Endothelial cell of umbilical vein (primary cell): ENCODE measurements around the gene DEFB124. TPM values are rescaled to one million over a fixed set of nuclear protein-coding genes. Genes with fewer than 3 reads are reported as not detected.

Source experiments
- BruUV-seq: library from RNA; stranded (reverse); fragments of 400-500 nt; replicated peaks from 2 replicates; lab custom pipeline; 2021; lab: Mats Ljungman, UMichigan
- CTCF ChIA-PET: fragments of 300-600, 350-600 bp; sonication (Branson Sonifier 250); formaldehyde crosslinking; loops from one replicate; lab custom pipeline; 2021; ENCODE audit warnings: antibody characterized with exemption, inconsistent platforms; lab: Charles Lee
- POLR2A ChIA-PET: fragments of 300-600, 350-600 bp; sonication (Branson Sonifier 250); formaldehyde crosslinking; loops from one replicate; lab custom pipeline; 2021; ENCODE audit warnings: antibody characterized with exemption, inconsistent platforms; lab: Charles Lee
- DNase-seq: peaks from one replicate; pipeline ENCODE4 v3.0.0-alpha.2; 2011; ENCODE audit warnings: low read depth, low spot score
- FAIRE-seq: peaks from 2 replicates; lab custom pipeline; 2011; peaks lifted over from hg19 to GRCh38; lab: Jason Lieb, UNC
- H2AFZ ChIP-seq: 2 replicates; pipeline ENCODE4 v1.6.0; 2012; ENCODE audit warnings: low read depth, low read length, control low read depth, inconsistent platforms
- H3K27ac ChIP-seq: 2 replicates; pipeline ENCODE4 v1.5.1; 2011; ENCODE audit warnings: low read depth, mild to moderate bottlenecking, control low read depth, low read length, moderate library complexity; ENCODE audit not compliant: insufficient read depth
- H3K27me3 ChIP-seq, 2 experiments: 2 replicates each; pipeline versions ENCODE4 v1.6.0 to v1.6.1; 2011; ENCODE audit warnings: low read length in 2 of 2, mixed read lengths in 1 of 2; ENCODE audit not compliant: control insufficient read depth in 2 of 2, insufficient read depth in 2 of 2
- H3K36me3 ChIP-seq, 2 experiments: 2 replicates in 1 of 2; 3 replicates in 1 of 2; pipeline ENCODE4 v1.5.1; 2011; ENCODE audit warnings: low read length in 2 of 2, mild to moderate bottlenecking in 1 of 2, moderate library complexity in 1 of 2; ENCODE audit not compliant: control insufficient read depth in 2 of 2, insufficient read depth in 2 of 2; ENCODE audit errors: extremely low read depth in 1 of 2
- H3K4me1 ChIP-seq: 3 replicates; pipeline ENCODE4 v1.5.1; 2011; ENCODE audit warnings: mild to moderate bottlenecking, low read length; ENCODE audit not compliant: control insufficient read depth, insufficient read depth; ENCODE audit errors: extremely low read depth
- H3K4me2 ChIP-seq: 2 replicates; pipeline ENCODE4 v1.6.1; 2011; ENCODE audit warnings: low read length, control low read depth, mixed read lengths; ENCODE audit not compliant: insufficient read depth
- H3K4me3 ChIP-seq, 3 experiments: fragments of 200-600 bp in 1 of 3; sonication (generic), shearing (Covaris generic) in 1 of 3; replicated peaks in 1 of 3; 2 replicates each; pipeline ENCODE4 v1.5.1; 2011 to 2016; ENCODE audit warnings: control low read depth in 3 of 3, low read length in 3 of 3, mild to moderate bottlenecking in 2 of 3, inconsistent platforms in 1 of 3, low read depth in 1 of 3, moderate library complexity in 1 of 3; ENCODE audit not compliant: insufficient read depth in 1 of 3
- H3K79me2 ChIP-seq: 2 replicates; pipeline ENCODE4 v1.6.0; 2012; ENCODE audit warnings: low read length, inconsistent platforms; ENCODE audit not compliant: control insufficient read depth, insufficient read depth
- H3K9ac ChIP-seq: replicated peaks from 2 replicates; pipeline ENCODE3; 2011; ENCODE audit warnings: low read length, control low read depth; ENCODE audit not compliant: insufficient read depth; ENCODE audit errors: extremely low read depth
- H3K9me1 ChIP-seq: replicated peaks from 3 replicates; pipeline ENCODE4 v1.6.0; 2011; ENCODE audit warnings: mild to moderate bottlenecking, low read length; ENCODE audit not compliant: control insufficient read depth, insufficient read depth; ENCODE audit errors: extremely low read depth
- H3K9me3 ChIP-seq: replicated peaks from 2 replicates; pipeline ENCODE4 v1.5.1; 2012; ENCODE audit warnings: low read length, inconsistent platforms; ENCODE audit not compliant: control insufficient read depth, insufficient read depth
- H4K20me1 ChIP-seq: replicated peaks from 2 replicates; pipeline ENCODE3; 2011; ENCODE audit warnings: mild to moderate bottlenecking, low read length; ENCODE audit not compliant: control insufficient read depth, insufficient read depth; ENCODE audit errors: extremely low read depth
- EZH2 ChIP-seq: IDR thresholded peaks from 2 replicates; pipeline ENCODE4 v1.6.1; 2012; ENCODE audit warnings: borderline replicate concordance, low read depth, mild to moderate bottlenecking, moderate library complexity, low read length, inconsistent platforms; ENCODE audit not compliant: severe bottlenecking
- FOS ChIP-seq: IDR thresholded peaks from 2 replicates; pipeline ENCODE4 v1.6.1; 2011; ENCODE audit warnings: mild to moderate bottlenecking, low read length, moderate library complexity, borderline replicate concordance; ENCODE audit not compliant: insufficient read depth
- GATA2 ChIP-seq: IDR thresholded peaks from 2 replicates; pipeline ENCODE4 v1.7.0; 2011; ENCODE audit warnings: low read depth, mild to moderate bottlenecking, moderate library complexity, mixed read lengths, low read length; ENCODE audit not compliant: insufficient read length, insufficient read depth
- JUN ChIP-seq: IDR thresholded peaks from 2 replicates; pipeline ENCODE4 v1.6.1; 2011; ENCODE audit warnings: borderline replicate concordance, low read depth; ENCODE audit not compliant: insufficient read length, insufficient read depth
- MYC ChIP-seq: IDR thresholded peaks from one replicate; pipeline ENCODE4 v1.6.1; 2011; ENCODE audit warnings: mild to moderate bottlenecking, low read depth, low read length
- POLR2A ChIP-seq: IDR thresholded peaks from 2 replicates; pipeline ENCODE4 v1.6.1; 2012; ENCODE audit warnings: low read depth, mild to moderate bottlenecking, control low read depth, low read length
- POLR2AphosphoS5 ChIP-seq: IDR thresholded peaks from 2 replicates; pipeline ENCODE4 v1.6.1; 2012; ENCODE audit warnings: low read depth, mild to moderate bottlenecking, control low read depth, low read length, moderate library complexity; ENCODE audit not compliant: insufficient read depth
- dilution Hi-C: fragments of 300-500 bp; cut with MboI; formaldehyde crosslinking; loops from one replicate; pipeline ENCODE4 v1.15.0; 2019; ENCODE audit warnings: low sequenced_read_pairs; ENCODE audit not compliant: extremely low pct_ligation_motif_present
- intact Hi-C: fragments of 100-400 bp; cut with micrococcal nuclease; formaldehyde crosslinking; loops from one replicate; pipeline ENCODE4 v1.10.0; 2022
- polyA plus RNA-seq, 4 experiments: library from polyadenylated mRNA; depleted of rRNA in 3 of 4; stranded (reverse) in 3 of 4; unstranded in 1 of 4; fragments of >200 nt; gene quantifications; 2 replicates each; pipeline versions ENCODE4 v1.2.1 to v1.2.3, GENCODE V29; 2011 to 2012; ENCODE audit warnings: missing spikeins in 1 of 4
- total RNA-seq: library from RNA; stranded (reverse); gene quantifications from 2 replicates; pipeline ENCODE4 v1.2.3, GENCODE V29; 2021
- TF ChIP-seq, protein P1 (sequence below), 2 donors: IDR thresholded peaks; 1 replicate in 1 of 2; 2 replicates in 1 of 2; pipeline ENCODE4 v1.5.1; 2011; ENCODE audit warnings: low read length in 2 of 2, mild to moderate bottlenecking in 2 of 2, moderate library complexity in 2 of 2, control low read depth in 1 of 2, inconsistent platforms in 1 of 2, low read depth in 1 of 2; ENCODE audit not compliant: insufficient read depth in 1 of 2; ENCODE audit errors: extremely low read depth in 1 of 2
- TF ChIP-seq, protein P2 (sequence below): IDR thresholded peaks from 2 replicates; pipeline ENCODE4 v1.6.1; 2011; ENCODE audit not compliant: insufficient read depth, insufficient read length

The DEFB124 gene
- total and polyA plus RNA-seq, 2 donors (not counting 3 experiments of a cell fraction or from before 2014, with no cell fraction given) = not detected

DNA sequence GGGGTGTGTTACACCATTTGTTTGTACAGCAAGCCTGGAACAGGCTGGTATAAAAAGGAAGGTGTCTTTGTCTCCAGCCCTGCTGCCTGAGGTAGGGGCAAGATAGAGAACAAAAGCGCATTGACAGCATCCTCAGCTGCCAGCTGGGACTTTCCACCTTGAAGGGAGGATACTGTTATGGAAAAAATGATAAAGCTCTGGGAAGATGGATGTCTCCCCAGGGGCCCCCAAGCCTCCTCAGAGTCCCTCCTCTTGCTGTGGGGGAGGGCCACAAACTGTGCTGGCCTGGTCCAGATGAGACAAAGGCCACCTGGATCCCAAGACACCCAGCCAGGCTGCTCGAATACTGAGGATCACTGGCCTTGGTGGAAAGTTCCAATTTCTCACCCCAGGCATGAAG, 13.2 kb upstream of the DEFB124 start:
- Histone ChIP-seq H4K20me1 (no peaks in the 10 kb centered on the region), H3K27me3 (peaks cover 0 to 11% of the 10 kb centered on the region in 2 experiments), H3K4me2 (no peak overlapping the region), H3K4me3 (no peak overlapping the region), H3K36me3 (no peaks in the 10 kb centered on the region), H3K79me2 (no peaks in the 10 kb centered on the region), H3K9me3 (no peaks in the 10 kb centered on the region), H3K9ac (no peak overlapping the region), H3K4me1 (no peaks in the 10 kb centered on the region), H3K9me1 (no peaks in the 10 kb centered on the region), H3K27ac (no peak overlapping the region), H2AFZ (no peak overlapping the region)
- FAIRE-seq = no peak
- dilution Hi-C loops (no loop called here), intact Hi-C loops (no loop called here)
- DNase-seq = no peak
- TF ChIP-seq POLR2A (no peak), MYC (no peak), POLR2AphosphoS5 (no peak), FOS (no peak), EZH2 (no peak), GATA2 (no peak), JUN (no peak)
- TF ChIP-seq, protein P1, sequence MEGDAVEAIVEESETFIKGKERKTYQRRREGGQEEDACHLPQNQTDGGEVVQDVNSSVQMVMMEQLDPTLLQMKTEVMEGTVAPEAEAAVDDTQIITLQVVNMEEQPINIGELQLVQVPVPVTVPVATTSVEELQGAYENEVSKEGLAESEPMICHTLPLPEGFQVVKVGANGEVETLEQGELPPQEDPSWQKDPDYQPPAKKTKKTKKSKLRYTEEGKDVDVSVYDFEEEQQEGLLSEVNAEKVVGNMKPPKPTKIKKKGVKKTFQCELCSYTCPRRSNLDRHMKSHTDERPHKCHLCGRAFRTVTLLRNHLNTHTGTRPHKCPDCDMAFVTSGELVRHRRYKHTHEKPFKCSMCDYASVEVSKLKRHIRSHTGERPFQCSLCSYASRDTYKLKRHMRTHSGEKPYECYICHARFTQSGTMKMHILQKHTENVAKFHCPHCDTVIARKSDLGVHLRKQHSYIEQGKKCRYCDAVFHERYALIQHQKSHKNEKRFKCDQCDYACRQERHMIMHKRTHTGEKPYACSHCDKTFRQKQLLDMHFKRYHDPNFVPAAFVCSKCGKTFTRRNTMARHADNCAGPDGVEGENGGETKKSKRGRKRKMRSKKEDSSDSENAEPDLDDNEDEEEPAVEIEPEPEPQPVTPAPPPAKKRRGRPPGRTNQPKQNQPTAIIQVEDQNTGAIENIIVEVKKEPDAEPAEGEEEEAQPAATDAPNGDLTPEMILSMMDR (IDR thresholded peaks at IDR 0.05; ENCODE audit: extremely low read depth in 1 of 2, insufficient read depth in 1 of 2, low read depth in 1 of 2, low read length in 2 of 2) = no peak
- TF ChIP-seq, protein P2, sequence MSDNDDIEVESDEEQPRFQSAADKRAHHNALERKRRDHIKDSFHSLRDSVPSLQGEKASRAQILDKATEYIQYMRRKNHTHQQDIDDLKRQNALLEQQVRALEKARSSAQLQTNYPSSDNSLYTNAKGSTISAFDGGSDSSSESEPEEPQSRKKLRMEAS = no peak
- ChIA-PET POLR2A (no interaction called here), CTCF (interaction anchor here (2.4 to 9.5 kb wide), 2 partner anchors 15 to 28 kb away, joined by 7 to 114 read pairs; no protein-coding TSS in a partner anchor)
- no TSS peak for BruUV-seq
